HCT116 (cell line): ENCODE data around the gene KSR2. TPM values are rescaled to one million over a fixed set of nuclear protein-coding genes. Genes with fewer than 3 reads are reported as not detected.

Experiments
- ATAC-seq: fragments of 200-7000 bp; cut with Tn5 transposase; 2 replicates; pipeline ENCODE4 v1.9.1; 2020; ENCODE audit warnings: mild to moderate bottlenecking, moderate library complexity
- BruUV-seq: library from RNA; stranded (reverse); fragments of 400-500 nt; replicated peaks from 2 replicates; lab custom pipeline; 2021; lab: Mats Ljungman, UMichigan
- CTCF ChIA-PET: fragments of 300-600 bp; sonication (Branson Sonifier 250); formaldehyde crosslinking; loops from one replicate; lab custom pipeline; 2021; ENCODE audit warnings: antibody characterized with exemption; lab: Charles Lee
- POLR2A ChIA-PET: fragments of 300-600, 350-600 bp; sonication (Branson Sonifier 250); formaldehyde crosslinking; loops from one replicate; lab custom pipeline; 2021; ENCODE audit warnings: antibody characterized with exemption; lab: Charles Lee
- RAD21 ChIA-PET, 2 experiments: fragments of 300-600 bp; sonication (Branson Sonifier 250); formaldehyde crosslinking; loops; one replicate each; lab custom pipeline; 2023; ENCODE audit warnings: low total read pairs in 2 of 2; ENCODE audit not compliant: uncharacterized antibody in 2 of 2, unreplicated experiment in 2 of 2, low non-redundant PET in 1 of 2; lab: Charles Lee
- DNase-seq: peaks from one replicate; pipeline ENCODE4 v3.0.0-alpha.2; 2010; ENCODE audit warnings: low read depth, low spot score
- H2AFZ ChIP-seq: fragments of 200-600 bp; shearing (Covaris generic), sonication (generic); 2 replicates; pipeline ENCODE4 v1.6.1; 2017; ENCODE audit warnings: low read depth, mixed run types, mixed read lengths, antibody characterized with exemption, low read length; ENCODE audit not compliant: poor library complexity, severe bottlenecking
- H3K27ac ChIP-seq: 2 replicates; pipeline ENCODE4 v1.5.1; 2012; ENCODE audit warnings: low read depth, low read length
- H3K27me3 ChIP-seq: fragments of 200-600 bp; sonication (generic); 2 replicates; pipeline ENCODE4 v1.6.1; 2016; ENCODE audit warnings: mixed run types, low read length, mixed read lengths; ENCODE audit not compliant: insufficient read depth
- H3K36me3 ChIP-seq, 2 experiments: fragments of 200-500 bp in 1 of 2; fragments of 200-600 bp in 1 of 2; sonication (Bioruptor generic) in 1 of 2; sonication (generic) in 1 of 2; 2 replicates each; pipeline versions ENCODE4 v1.5.1 to v1.6.1; 2014 to 2016; ENCODE audit warnings: low read length in 2 of 2, inconsistent platforms in 1 of 2, mixed read lengths in 1 of 2, mixed run types in 1 of 2; ENCODE audit not compliant: insufficient read depth in 2 of 2, control insufficient read depth in 1 of 2
- H3K4me1 ChIP-seq, 2 experiments: fragments of 200-600 bp in 1 of 2; sonication (generic) in 1 of 2; 2 replicates each; pipeline versions ENCODE4 v1.5.1 to v1.6.1; 2012 to 2017; ENCODE audit warnings: low read length in 2 of 2, inconsistent platforms in 1 of 2, mild to moderate bottlenecking in 1 of 2, mixed read lengths in 1 of 2, mixed run types in 1 of 2, moderate library complexity in 1 of 2; ENCODE audit not compliant: insufficient read depth in 2 of 2, control insufficient read depth in 1 of 2
- H3K4me2 ChIP-seq: fragments of 200-600 bp; sonication (generic); 2 replicates; pipeline ENCODE4 v1.6.1; 2017; ENCODE audit warnings: mixed run types, low read length, mixed read lengths
- H3K4me3 ChIP-seq, 2 experiments: fragments of 200-600 bp in 1 of 2; sonication (generic) in 1 of 2; replicated peaks in 1 of 2; 2 replicates each; pipeline ENCODE4 v1.5.1; 2011 to 2016; ENCODE audit warnings: low read length in 2 of 2, control low read depth in 1 of 2, low read depth in 1 of 2, mild to moderate bottlenecking in 1 of 2, mixed read lengths in 1 of 2, mixed run types in 1 of 2
- H3K79me2 ChIP-seq: fragments of 200-600 bp; sonication (generic); 2 replicates; pipeline ENCODE4 v1.6.1; 2017; ENCODE audit warnings: mild to moderate bottlenecking, mixed run types, low read length, moderate library complexity, mixed read lengths; ENCODE audit not compliant: insufficient read depth
- H3K9ac ChIP-seq: fragments of 200-600 bp; sonication (generic); 2 replicates; pipeline ENCODE4 v1.6.1; 2016; ENCODE audit warnings: low read length, mixed read lengths
- H3K9me2 ChIP-seq: fragments of 200-600 bp; sonication (generic), shearing (Covaris generic); 2 replicates; pipeline ENCODE4 v1.6.1; 2017; ENCODE audit warnings: mixed run types, mild to moderate bottlenecking, moderate library complexity; ENCODE audit not compliant: insufficient read depth
- H3K9me3 ChIP-seq, 2 experiments: fragments of 200-500 bp in 1 of 2; fragments of 200-600 bp in 1 of 2; sonication (Bioruptor generic) in 1 of 2; sonication (generic) in 1 of 2; 2 replicates each; pipeline ENCODE4 v1.6.1; 2014 to 2017; ENCODE audit warnings: low read length in 2 of 2, mixed read lengths in 2 of 2, inconsistent platforms in 1 of 2, low read depth in 1 of 2, mild to moderate bottlenecking in 1 of 2, mixed run types in 1 of 2, moderate library complexity in 1 of 2; ENCODE audit not compliant: control insufficient read depth in 1 of 2, insufficient read depth in 1 of 2
- H4K20me1 ChIP-seq: fragments of 200-600 bp; sonication (generic), shearing (Covaris generic); 2 replicates; pipeline ENCODE4 v1.6.1; 2017; ENCODE audit warnings: mixed run types, mild to moderate bottlenecking, moderate library complexity; ENCODE audit not compliant: insufficient read depth
- ATF3 ChIP-seq: IDR thresholded peaks from 2 replicates; pipeline ENCODE4 v1.6.1; 2012
- CBX3 ChIP-seq: IDR thresholded peaks from 2 replicates; pipeline ENCODE4 v1.6.1; 2012; ENCODE audit warnings: low read depth
- EGR1 ChIP-seq: IDR thresholded peaks from 2 replicates; pipeline ENCODE4 v1.6.1; 2012; ENCODE audit warnings: low read depth
- EZH2 ChIP-seq: fragments of 200-600 bp; sonication (generic); IDR thresholded peaks from 2 replicates; pipeline ENCODE4 v1.6.1; 2017; ENCODE audit warnings: antibody characterized with exemption, mixed run types
- FOSL1 ChIP-seq: IDR thresholded peaks from 2 replicates; pipeline ENCODE4 v1.6.1; 2012; ENCODE audit warnings: low read depth
- POLR2AphosphoS5 ChIP-seq: IDR thresholded peaks from 2 replicates; pipeline ENCODE4 v1.6.1; 2011; ENCODE audit warnings: mild to moderate bottlenecking, low read depth, low read length, moderate library complexity
- RAD21 ChIP-seq: IDR thresholded peaks from 2 replicates; pipeline ENCODE4 v1.6.1; 2012; ENCODE audit warnings: low read depth, mild to moderate bottlenecking
- SIN3A ChIP-seq: IDR thresholded peaks from 2 replicates; pipeline ENCODE4 v1.6.1; 2012; ENCODE audit warnings: low read depth
- SRF ChIP-seq: IDR thresholded peaks from 2 replicates; pipeline ENCODE4 v1.6.1; 2012; ENCODE audit warnings: low read depth
- TCF7L2 ChIP-seq: IDR thresholded peaks from 2 replicates; pipeline ENCODE4 v1.7.0; 2011; ENCODE audit warnings: borderline replicate concordance, inconsistent platforms; ENCODE audit not compliant: insufficient read depth, insufficient read length; ENCODE audit errors: extremely low read depth
- ZBTB33 ChIP-seq: IDR thresholded peaks from 2 replicates; pipeline ENCODE4 v1.6.1; 2011; ENCODE audit warnings: mild to moderate bottlenecking, low read length, moderate library complexity; ENCODE audit not compliant: insufficient replicate concordance; ENCODE audit errors: extremely low read depth
- ZFX ChIP-seq: fragments of 450-650 bp; IDR thresholded peaks from 2 replicates; pipeline ENCODE4 v1.6.1; 2017
- intact Hi-C: fragments of 100-400 bp; cut with micrococcal nuclease; formaldehyde crosslinking; loops from 2 replicates; pipeline ENCODE4 v1.10.0; 2022
- total RNA-seq: library from RNA; stranded (reverse); gene quantifications from one replicate; pipeline ENCODE4 v1.2.1, GENCODE V29; 2021; ENCODE audit not compliant: unreplicated experiment

The KSR2 gene
- total RNA-seq, 1 experiment from 2014 or later: 10.1 TPM

DNA sequence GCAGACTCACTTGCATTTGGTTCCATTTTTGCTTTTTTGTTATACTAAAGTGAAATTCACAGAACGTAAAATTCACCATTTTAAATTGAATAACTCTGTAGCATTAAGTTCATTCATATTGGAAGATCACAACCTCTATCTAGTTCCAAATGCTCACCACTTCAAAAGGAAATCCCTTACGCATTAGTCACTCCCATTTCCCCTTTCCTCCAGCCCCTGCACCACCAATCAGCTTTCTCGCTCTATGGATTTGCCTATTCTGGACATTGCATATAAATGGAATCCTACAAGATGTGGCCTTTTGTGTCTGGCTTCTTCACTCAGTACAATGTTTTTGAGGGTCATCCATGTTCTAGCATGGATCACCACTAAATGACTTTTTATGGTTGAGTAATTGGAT lies 294.5 kb downstream of the KSR2 start:
- no peak for ATAC-seq
- H2AFZ ChIP-seq: no peak overlapping the region
- peaks cover 0 to 5% of the 10 kb centered on the region in 2 experiments; a peak in 1 of 4 replicates for H3K4me1 ChIP-seq

DNA sequence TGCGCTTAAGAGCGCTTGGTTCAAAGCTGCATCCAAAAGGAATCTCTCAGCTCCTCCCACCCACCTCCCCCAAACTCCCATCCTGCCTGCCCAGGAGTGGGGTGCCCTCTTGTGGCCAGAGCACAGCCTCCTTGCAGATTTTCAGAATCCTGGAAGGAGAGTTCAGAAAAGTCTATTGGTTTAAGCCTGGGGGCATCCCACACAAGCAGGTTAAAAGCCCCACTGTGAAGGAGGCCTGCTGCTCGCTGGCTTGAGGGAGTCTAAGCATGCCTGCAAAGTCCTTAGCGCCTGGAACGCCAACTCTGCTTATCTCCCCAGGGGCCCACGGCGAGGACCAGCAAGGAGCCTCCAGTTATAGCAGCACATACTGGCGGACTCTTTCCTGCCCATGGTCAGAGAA lies 297.1 kb downstream of the KSR2 start:
- no peaks in the 10 kb centered on the region for H3K9me3 ChIP-seq
- ChIA-PET CTCF (interaction anchor here (0.6 to 1.1 kb wide), 11 partner anchors 9 to 436 kb away, joined by 3 to 27 read pairs (median 4); no protein-coding TSS in a partner anchor), RAD21 (interaction anchor here in 1 of 2 experiments (0.9 kb wide), 1 partner anchor 305 kb away, joined by 3 read pairs; no protein-coding TSS in a partner anchor), POLR2A (interaction anchor here (0.6 kb wide), 1 partner anchor 14 kb away, joined by 3 read pairs; no protein-coding TSS in a partner anchor)
- no peaks in the 10 kb centered on the region for H4K20me1 ChIP-seq
- no peaks in the 10 kb centered on the region for H3K36me3 ChIP-seq
- BruUV-seq: no TSS peak
- H3K4me1 ChIP-seq: peaks cover 0 to 5% of the 10 kb centered on the region in 2 experiments; a peak in 1 of 4 replicates
- ATAC-seq (peak; percentile 90), DNase-seq (peak; percentile 29)
- no peaks in the 10 kb centered on the region for H3K9me2 ChIP-seq
- intact Hi-C loops: loop anchor here (1.0 to 5.0 kb wide), 3 partner anchors 166 to 459 kb away; no protein-coding TSS in a partner anchor
- no peak overlapping the region for H3K4me3 ChIP-seq
- no peak overlapping the region for H3K9ac ChIP-seq
- no peaks in the 10 kb centered on the region for H3K79me2 ChIP-seq
- H2AFZ ChIP-seq: no peak overlapping the region
- H3K27me3 ChIP-seq: 0 out of 2 replicates have a peak, but pooled peaks cover 5% of the 10 kb centered on the region
- no peak overlapping the region for H3K4me2 ChIP-seq
- H3K27ac ChIP-seq: no peak overlapping the region
- no peak for TF ChIP-seq TCF7L2
- no peak for TF ChIP-seq SRF
- no peak for TF ChIP-seq ATF3
- peak; percentile 84 for TF ChIP-seq RAD21
- no peak for TF ChIP-seq POLR2AphosphoS5
- no peak for TF ChIP-seq SIN3A
- no peak for TF ChIP-seq EGR1
- TF ChIP-seq CBX3: 0 out of 2 replicates have a peak, but pooled peaks have one; percentile 44
- TF ChIP-seq ZFX: no peak
- no peak for TF ChIP-seq FOSL1
- TF ChIP-seq EZH2: no peak

More for the DNA sequence above, 294.5 kb downstream of the KSR2 start:
- H3K9me2 ChIP-seq: no peaks in the 10 kb centered on the region
- ChIA-PET POLR2A (no interaction called here), CTCF (no interaction called here), RAD21 (interaction anchor here in 1 of 2 experiments (0.6 kb wide), 1 partner anchor 618 kb away, joined by 5 read pairs; no protein-coding TSS in a partner anchor)
- H3K4me2 ChIP-seq: no peak overlapping the region
- no TSS peak for BruUV-seq
- H3K4me3 ChIP-seq: no peak overlapping the region
- H3K36me3 ChIP-seq: no peaks in the 10 kb centered on the region
- no peak for DNase-seq
- no peak overlapping the region for H3K27ac ChIP-seq
- intact Hi-C loops: loop anchor here (5.0 kb wide), 1 partner anchor 163 kb away; no protein-coding TSS in a partner anchor
- 0 out of 2 replicates have a peak, but pooled peaks cover 5% of the 10 kb centered on the region for H3K27me3 ChIP-seq
- no peaks in the 10 kb centered on the region for H3K9me3 ChIP-seq
- no peak for TF ChIP-seq ZBTB33
- no peaks in the 10 kb centered on the region for H3K79me2 ChIP-seq
- no peak overlapping the region for H3K9ac ChIP-seq
- no peaks in the 10 kb centered on the region for H4K20me1 ChIP-seq
